Natural killer cell (primary cell): ENCODE results near the gene CYP11A1. TPM values are rescaled to one million over a fixed set of nuclear protein-coding genes. Genes with fewer than 3 reads are reported as not detected.

ENCODE experiments used
- ATAC-seq, 3 donors: fragments of 150-1000 bp in 2 of 3; fragments of 200-7000 bp in 1 of 3; cut with Tn5 transposase; 1 replicate in 1 of 3; 2 replicates in 2 of 3; pipeline ENCODE4 v1.10.0; 2021; ENCODE audit warnings: mild to moderate bottlenecking in 2 of 3, moderate library complexity in 2 of 3
- DNase-seq, 2 donors: peaks; one replicate each; pipeline versions ENCODE4 v3.0.0 to v3.0.0-alpha.2; 2013 to 2021; ENCODE audit warnings: mixed read lengths in 1 of 2
- H3K27ac ChIP-seq: one replicate; pipeline ENCODE4 v1.5.1; 2013; ENCODE audit warnings: mild to moderate bottlenecking, low read length
- H3K27me3 ChIP-seq: one replicate; pipeline ENCODE4 v1.6.1; 2013; ENCODE audit warnings: low read length; ENCODE audit not compliant: control insufficient read depth, insufficient read depth
- H3K36me3 ChIP-seq: one replicate; pipeline ENCODE4 v1.6.1; 2013; ENCODE audit warnings: low read length; ENCODE audit not compliant: control insufficient read depth, insufficient read depth
- H3K4me1 ChIP-seq: one replicate; pipeline ENCODE4 v1.6.1; 2013; ENCODE audit warnings: low read length; ENCODE audit not compliant: control insufficient read depth, insufficient read depth
- H3K4me3 ChIP-seq: one replicate; pipeline ENCODE4 v1.5.1; 2013; ENCODE audit warnings: low read length
- H3K9me3 ChIP-seq: one replicate; pipeline ENCODE4 v1.6.1; 2013; ENCODE audit warnings: low read length; ENCODE audit not compliant: control insufficient read depth, insufficient read depth
- H3K27ac Mint-ChIP-seq, 2 donors: one replicate each; pipeline ENCODE4 v1.8.0; 2022; ENCODE audit warnings: mild to moderate bottlenecking in 2 of 2, mixed read lengths in 2 of 2, moderate library complexity in 1 of 2
- H3K27me3 Mint-ChIP-seq, 2 donors: one replicate each; pipeline ENCODE4 v1.8.0; 2022; ENCODE audit warnings: low read depth in 2 of 2, mixed read lengths in 2 of 2
- H3K36me3 Mint-ChIP-seq: one replicate; pipeline ENCODE4 v1.8.0; 2022; ENCODE audit warnings: mixed read lengths
- H3K4me1 Mint-ChIP-seq, 2 donors: one replicate each; pipeline ENCODE4 v1.8.0; 2022; ENCODE audit warnings: mixed read lengths in 2 of 2
- H3K4me3 Mint-ChIP-seq: one replicate; pipeline ENCODE4 v1.8.0; 2022; ENCODE audit warnings: mild to moderate bottlenecking, moderate library complexity, mixed read lengths
- H3K9me3 Mint-ChIP-seq, 2 donors: one replicate each; pipeline ENCODE4 v1.8.0; 2022; ENCODE audit warnings: mixed read lengths in 2 of 2
- CTCF ChIP-seq: fragments of 200-600 bp; IDR thresholded peaks from one replicate; pipeline ENCODE4 v1.8.0; 2022; ENCODE audit warnings: antibody characterized with exemption
- WGBS: methylation state at CpG from one replicate; pipeline ENCODE4 v1.1.7; 2013; ENCODE audit warnings: missing lambda C conversion rate; ENCODE audit not compliant: insufficient coverage; 5-methylcytosine and 5-hydroxymethylcytosine counted together
- intact Hi-C: fragments of 100-400 bp; cut with micrococcal nuclease; formaldehyde crosslinking; loops from one replicate; pipeline ENCODE4 v1.14.2; 2022
- total RNA-seq, 4 donors: library from RNA; stranded (reverse); fragments of 120-200 nt in 1 of 4; gene quantifications; one replicate each; pipeline versions ENCODE4 v1.2.3 to v1.2.4, GENCODE V29; 2013 to 2022

The CYP11A1 gene
- total RNA-seq, 3 donors from 2014 or later (not counting 1 experiment from before 2014, with no cell fraction given): 5.1 TPM; not detected in 2

GRCh38 chr15:74384881-74385643 is 17.6 kb upstream of the CYP11A1 start:
- H3K27ac ChIP-seq: peak overlapping the region; percentile 79
- no peaks in the 10 kb centered on the region for H3K36me3 Mint-ChIP-seq
- TF ChIP-seq CTCF: no peak
- peak; percentile 71 to 80 (median 78) for ATAC-seq
- no peaks in the 10 kb centered on the region for H3K9me3 ChIP-seq
- H3K27me3 Mint-ChIP-seq: no peaks in the 10 kb centered on the region
- H3K9me3 Mint-ChIP-seq: no peaks in the 10 kb centered on the region
- peak overlapping the region in 1 of 2 donors; percentile 7 for H3K27ac Mint-ChIP-seq
- H3K27me3 ChIP-seq: no peaks in the 10 kb centered on the region
- H3K4me1 ChIP-seq: peaks cover 49% of the 10 kb centered on the region
- peak in 1 of 2 donors; percentile 64 for DNase-seq
- H3K36me3 ChIP-seq: no peaks in the 10 kb centered on the region
- intact Hi-C loops: no loop called here
- 30% methylated on average over 7 of the region's 8 CpGs for WGBS
- no peak overlapping the region for H3K4me3 Mint-ChIP-seq
- H3K4me3 ChIP-seq: no peak overlapping the region
- peaks cover 11 to 16% of the 10 kb centered on the region in 2 donors for H3K4me1 Mint-ChIP-seq

- WGBS: 49% methylated on average over 3 of the region's 3 CpGs
- Mint-ChIP-seq H3K9me3 (no peaks in the 10 kb centered on the region), H3K4me3 (no peak overlapping the region), H3K27ac (peak overlapping the region in 1 of 2 donors; percentile 7), H3K4me1 (peaks cover 11 to 16% of the 10 kb centered on the region in 2 donors), H3K27me3 (no peaks in the 10 kb centered on the region), H3K36me3 (no peaks in the 10 kb centered on the region)
- no peak for ATAC-seq
- H3K4me1 ChIP-seq: peaks cover 49% of the 10 kb centered on the region
- H3K4me3 ChIP-seq: no peak overlapping the region
- H3K36me3 ChIP-seq: no peaks in the 10 kb centered on the region
- peak overlapping the region; percentile 79 for H3K27ac ChIP-seq
- H3K27me3 ChIP-seq: no peaks in the 10 kb centered on the region
- DNase-seq: no peak
- intact Hi-C loops: no loop called here
- no peaks in the 10 kb centered on the region for H3K9me3 ChIP-seq
- TF ChIP-seq CTCF: no peak
Measured at GRCh38 chr15:74384566-74384880, 17.1 kb upstream of the CYP11A1 start.

GRCh38 chr15:74383695-74384565 is 16.5 kb upstream of the CYP11A1 start:
- H3K4me1 Mint-ChIP-seq: peaks cover 11 to 16% of the 10 kb centered on the region in 2 donors
- H3K4me3 Mint-ChIP-seq: no peak overlapping the region
- 44% methylated on average over 8 of the region's 8 CpGs for WGBS
- H3K27ac Mint-ChIP-seq: peak overlapping the region in 1 of 2 donors; percentile 7
- TF ChIP-seq CTCF: no peak
- Histone ChIP-seq H3K9me3 (no peaks in the 10 kb centered on the region), H3K27ac (peak overlapping the region; percentile 79), H3K4me3 (no peak overlapping the region), H3K27me3 (no peaks in the 10 kb centered on the region), H3K4me1 (peaks cover 49% of the 10 kb centered on the region), H3K36me3 (no peaks in the 10 kb centered on the region)
- no peaks in the 10 kb centered on the region for H3K36me3 Mint-ChIP-seq
- ATAC-seq (no peak), DNase-seq (peak in 1 of 2 donors; percentile 66)
- intact Hi-C loops: no loop called here
- no peaks in the 10 kb centered on the region for H3K27me3 Mint-ChIP-seq
- no peaks in the 10 kb centered on the region for H3K9me3 Mint-ChIP-seq
